K562 (cell line): Measurements from ENCODE around the gene SAMD13. TPM values are rescaled to one million over a fixed set of nuclear protein-coding genes. Genes with fewer than 3 reads are reported as not detected.

ENCODE experiments used
- ATAC-seq: fragments of 200-7000 bp; cut with Tn5 transposase; 3 replicates; pipeline ENCODE4 v1.9.1; 2020; ENCODE audit warnings: moderate library complexity
- BruUV-seq: library from RNA; stranded (reverse); fragments of 400-500 nt; replicated peaks from 2 replicates; lab custom pipeline; 2021; lab: Mats Ljungman, UMichigan
- CTCF ChIA-PET: fragments of 300-600 bp; formaldehyde crosslinking; extraction: SDS; loops from one replicate; lab custom pipeline; 2021; ENCODE audit warnings: low intra/inter-chr PET ratio; lab: Yijun Ruan, JAX
- POLR2A ChIA-PET: fragments of 300-600, 350-650 bp; sonication (Branson Sonifier 250); formaldehyde crosslinking; extraction: SDS; loops from one replicate; lab custom pipeline; 2021; ENCODE audit warnings: antibody characterized with exemption, inconsistent platforms; lab: Yijun Ruan, JAX
- DNase-seq, 4 experiments: peaks; one replicate each; pipeline versions ENCODE4 v3.0.0 to v3.0.0-alpha.2; 2011 to 2018; ENCODE audit warnings: low spot score in 3 of 4, mixed read lengths in 3 of 4; ENCODE audit errors: extremely low read depth in 1 of 4
- FAIRE-seq: peaks from 2 replicates; lab custom pipeline; 2011; peaks lifted over from hg19 to GRCh38; lab: Jason Lieb, UNC
- H2AFZ ChIP-seq: 2 replicates; pipeline ENCODE4 v1.6.0; 2011; ENCODE audit warnings: low read depth, low read length, control low read depth, inconsistent platforms
- H3K27ac ChIP-seq: fragments of 200-600 bp; 3 replicates; pipeline ENCODE4 v1.8.0; 2011; ENCODE audit warnings: low read depth, mild to moderate bottlenecking, control low read depth, inconsistent platforms, low read length, moderate library complexity, mixed read lengths; ENCODE audit errors: extremely low read depth
- H3K27me3 ChIP-seq, 2 experiments: fragments of 300-600 bp in 1 of 2; 2 replicates in 1 of 2; 3 replicates in 1 of 2; pipeline versions ENCODE4 v1.6.0 to v1.8.0; 2011; ENCODE audit warnings: inconsistent platforms in 2 of 2, low read length in 2 of 2, mild to moderate bottlenecking in 1 of 2, mixed read lengths in 1 of 2, moderate library complexity in 1 of 2; ENCODE audit not compliant: control insufficient read depth in 2 of 2, insufficient read depth in 2 of 2
- H3K36me3 ChIP-seq: fragments of 300-600 bp; 3 replicates; pipeline ENCODE4 v1.8.0; 2011; ENCODE audit warnings: mild to moderate bottlenecking, low read length, inconsistent platforms; ENCODE audit not compliant: control insufficient read depth, insufficient read depth
- H3K4me1 ChIP-seq, 2 experiments: fragments of 200-600 bp in 1 of 2; replicated peaks in 1 of 2; 2 replicates in 1 of 2; 3 replicates in 1 of 2; pipeline versions ENCODE4 v1.5.1 to v1.8.0; 2011; ENCODE audit warnings: inconsistent platforms in 2 of 2, low read length in 2 of 2, mild to moderate bottlenecking in 1 of 2, mixed read lengths in 1 of 2, moderate library complexity in 1 of 2; ENCODE audit not compliant: control insufficient read depth in 2 of 2, insufficient read depth in 2 of 2
- H3K4me2 ChIP-seq: 2 replicates; pipeline ENCODE4 v1.6.1; 2011; ENCODE audit warnings: low read length, control low read depth, inconsistent platforms, mixed read lengths; ENCODE audit not compliant: insufficient read depth
- H3K4me3 ChIP-seq: fragments of 200-600 bp; sonication (generic), shearing (Covaris generic); 2 replicates; pipeline ENCODE4 v1.5.1; 2016; ENCODE audit warnings: control low read depth, inconsistent platforms
- H3K79me2 ChIP-seq: fragments of 200-600 bp; 3 replicates; pipeline ENCODE4 v1.8.0; 2011; ENCODE audit warnings: low read length, inconsistent platforms; ENCODE audit not compliant: control insufficient read depth, insufficient read depth
- H3K9ac ChIP-seq, 2 experiments: 2 replicates each; pipeline versions ENCODE4 v1.6.0 to v1.6.1; 2011; ENCODE audit warnings: low read depth in 2 of 2, low read length in 2 of 2, control low read depth in 1 of 2, inconsistent platforms in 1 of 2, mild to moderate bottlenecking in 1 of 2, mixed read lengths in 1 of 2; ENCODE audit not compliant: insufficient read depth in 1 of 2
- H3K9me1 ChIP-seq: one replicate; pipeline ENCODE4 v1.6.0; 2011; ENCODE audit warnings: inconsistent platforms, mild to moderate bottlenecking, low read length, moderate library complexity; ENCODE audit not compliant: control insufficient read depth, insufficient read depth
- H3K9me3 ChIP-seq: replicated peaks from 2 replicates; pipeline ENCODE4 v1.5.1; 2011; ENCODE audit warnings: low read depth, low read length, inconsistent platforms; ENCODE audit not compliant: control insufficient read depth, insufficient read depth
- H4K20me1 ChIP-seq: replicated peaks from 2 replicates; pipeline ENCODE4 v1.6.1; 2011; ENCODE audit warnings: low read length, inconsistent platforms, mixed read lengths; ENCODE audit not compliant: control insufficient read depth, insufficient read depth
- FOXP1 ChIP-seq: sonication (generic); formaldehyde crosslinking; IDR thresholded peaks from 2 replicates; pipeline ENCODE4 v1.8.0; 2022; ENCODE audit warnings: mild to moderate bottlenecking, missing genetic modification reagents
- HBP1 ChIP-seq: fragments of 450-650 bp; formaldehyde crosslinking; IDR thresholded peaks from 2 replicates; pipeline ENCODE4 v1.4.0; 2022; ENCODE audit warnings: missing genetic modification characterization
- HNRNPUL1 ChIP-seq: fragments of 200-400 bp; formaldehyde crosslinking; IDR thresholded peaks from 2 replicates; pipeline ENCODE4 v1.6.1; 2017; ENCODE audit warnings: low read length
- POLR2B ChIP-seq: fragments of 450-650 bp; IDR thresholded peaks from 2 replicates; pipeline ENCODE4 v1.6.1; 2018; ENCODE audit warnings: low read depth; ENCODE audit not compliant: partially characterized antibody
- SMAD1 ChIP-seq: fragments of 150-350 bp; IDR thresholded peaks from 2 replicates; pipeline ENCODE4 v1.6.1; 2014; ENCODE audit warnings: low read length, low read depth; ENCODE audit not compliant: partially characterized antibody
- SREBF2 ChIP-seq: sonication (generic); formaldehyde crosslinking; IDR thresholded peaks from 2 replicates; pipeline ENCODE4 v1.4.0; 2020; ENCODE audit warnings: mild to moderate bottlenecking, missing genetic modification reagents
- TSHZ1 ChIP-seq: fragments of 250-450 bp; sonication (Bioruptor Pico); IDR thresholded peaks from 2 replicates; pipeline ENCODE4 v1.4.0; 2020; ENCODE audit warnings: mild to moderate bottlenecking, moderate library complexity
- ZNF121 ChIP-seq: sonication (generic); formaldehyde crosslinking; conservative IDR thresholded peaks from 2 replicates; pipeline ENCODE4 v1.8.0; 2022; ENCODE audit warnings: missing genetic modification reagents
- ZNF41 ChIP-seq: fragments of 250-450 bp; sonication (Bioruptor Pico); conservative IDR thresholded peaks from 2 replicates; pipeline ENCODE4 v1.4.0; 2020; ENCODE audit warnings: mild to moderate bottlenecking
- WGBS: fragments of 100-300 bp; shearing (Covaris generic); methylation state at CpG from one replicate; pipeline ENCODE4 v1.1.6; 2016; ENCODE audit warnings: low coverage, mixed read lengths; ENCODE audit not compliant: insufficient coverage; ENCODE audit errors: missing lambda C conversion rate; 5-methylcytosine and 5-hydroxymethylcytosine counted together
- in situ Hi-C: fragments of 300-500 bp; cut with MboI; formaldehyde crosslinking; loops from 4 replicates; pipeline ENCODE4 v1.15.0; 2018; ENCODE audit warnings: inconsistent platforms, mixed read lengths
- intact Hi-C: fragments of 100-400 bp; cut with micrococcal nuclease; formaldehyde crosslinking; loops from 2 replicates; pipeline ENCODE4 v1.14.2; 2022
- polyA plus RNA-seq, 8 experiments: library from polyadenylated mRNA; depleted of rRNA in 4 of 8; stranded (reverse) in 5 of 8; unstranded in 3 of 8; fragments of >200 nt; fragmentation: Nextera tagmentation in 2 of 8; fragmentation: Illumina TruSeq in 1 of 8; extraction: Ambion mirVana in 2 of 8; extraction: Trizol in 1 of 8; gene quantifications; 2 replicates each; pipeline versions ENCODE4 v1.2.1 to v1.2.3, GENCODE V29; 2011 to 2014; ENCODE audit warnings: inconsistent platforms in 1 of 8, missing spikeins in 1 of 8
- total RNA-seq, 7 experiments: library from RNA; depleted of rRNA in 6 of 7; stranded (reverse); fragments of >200 nt in 6 of 7; fragmentation: Illumina TruSeq in 2 of 7; extraction: Trizol in 2 of 7; gene quantifications; 2 replicates each; pipeline versions ENCODE4 v1.2.1 to v1.2.3, GENCODE V29; 2011 to 2021; ENCODE audit warnings: low replicate concordance in 1 of 7
- TF ChIP-seq, protein P1 (sequence below), 3 experiments: fragments of 200-800 bp in 1 of 3; sonication (Bioruptor generic) in 1 of 3; sonication (generic) in 1 of 3; formaldehyde crosslinking in 1 of 3; IDR thresholded peaks; 2 replicates each; pipeline versions ENCODE4 v1.6.1 to v1.8.0; 2016 to 2022; ENCODE audit warnings: mild to moderate bottlenecking in 2 of 3, missing compliant biosample characterization in 2 of 3, missing genetic modification characterization in 2 of 3, missing genetic modification reagents in 1 of 3

Gene SAMD13
- total and polyA plus RNA-seq, 9 of the 15 experiments (the other 6 are each of a cell fraction or from before 2014, with no cell fraction given) = 0.78 to 2.7 (median 1.00) TPM

- WGBS = 7% methylated on average over 1 of the region's 1 CpG
- POLR2A ChIA-PET = no interaction called here
- intact Hi-C loops = no loop called here
- no peak for TF ChIP-seq TSHZ1
- no peak for TF ChIP-seq HNRNPUL1
- TF ChIP-seq SREBF2 = no peak
- TF ChIP-seq ZNF121 (CRISPR knock-in tag) = no peak
- no peak for TF ChIP-seq ZNF41 (CRISPR knock-in tag)
- TF ChIP-seq, protein P1, sequence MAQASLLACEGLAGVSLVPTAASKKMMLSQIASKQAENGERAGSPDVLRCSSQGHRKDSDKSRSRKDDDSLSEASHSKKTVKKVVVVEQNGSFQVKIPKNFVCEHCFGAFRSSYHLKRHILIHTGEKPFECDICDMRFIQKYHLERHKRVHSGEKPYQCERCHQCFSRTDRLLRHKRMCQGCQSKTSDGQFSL (CRISPR knock-in tag; IDR thresholded peaks at IDR 0.05) = no peak
- TF ChIP-seq, protein P1 (tag; IDR thresholded peaks at IDR 0.05) = no peak
- no peak for TF ChIP-seq FOXP1
- no peak for TF ChIP-seq SMAD1
- no peak for TF ChIP-seq HBP1 (CRISPR knock-in tag)
- no peak for TF ChIP-seq POLR2B
These were observed 58.8 kb downstream of the SAMD13 start for GRCh38 chr1:84360316-84360715.

More at GRCh38 chr1:84360316-84360715, 58.8 kb downstream of the SAMD13 start:
- H3K79me2 ChIP-seq = no peaks in the 10 kb centered on the region
- H3K4me2 ChIP-seq = no peak overlapping the region
- in situ Hi-C loops = no loop called here
- no peaks in the 10 kb centered on the region; a peak in 1 of 5 replicates for H3K27me3 ChIP-seq
- no peak overlapping the region for H3K9ac ChIP-seq
- H3K36me3 ChIP-seq = no peaks in the 10 kb centered on the region
- H4K20me1 ChIP-seq = no peaks in the 10 kb centered on the region
- no peak overlapping the region for H3K27ac ChIP-seq
- peaks cover 0 to 2% of the 10 kb centered on the region in 2 experiments; a peak in 1 of 5 replicates for H3K4me1 ChIP-seq
- no peak for DNase-seq
- no peak for ATAC-seq
- no peak for FAIRE-seq
- H3K9me3 ChIP-seq = no peaks in the 10 kb centered on the region
- H3K9me1 ChIP-seq = no peaks in the 10 kb centered on the region
- H2AFZ ChIP-seq = no peak overlapping the region
- BruUV-seq = no TSS peak
- H3K4me3 ChIP-seq = no peak overlapping the region
- CTCF ChIA-PET = no interaction called here
